ENCODE data around the gene GHITM. TPM values are rescaled to one million over a fixed set of nuclear protein-coding genes. Genes with fewer than 3 reads are reported as not detected.
"Not testable (repeated sequence)": the region's sequence is repeated elsewhere in the genome, so short reads cannot be mapped to it uniquely, and the experiment has no call there.

GHITM gene
- total RNA-seq, 1 donor from 2014 or later = 109 TPM

GRCh38 chr10:84171700-84172466 lies 32.6 kb downstream of the GHITM start:
- H3K4me1 ChIP-seq; intact Hi-C loops (cut with DNase I); H3K27ac ChIP-seq; H3K9me3 ChIP-seq; ATAC-seq; H3K27me3 ChIP-seq (ENCODE audit: low read depth); DNase-seq; H3K4me3 ChIP-seq; H3K36me3 ChIP-seq: not testable (repeated sequence)

GRCh38 chr10:84172467-84173356 lies 33.4 kb downstream of the GHITM start:
- no peaks in the 10 kb centered on the region for H3K36me3 ChIP-seq
- TF ChIP-seq, protein P1, sequence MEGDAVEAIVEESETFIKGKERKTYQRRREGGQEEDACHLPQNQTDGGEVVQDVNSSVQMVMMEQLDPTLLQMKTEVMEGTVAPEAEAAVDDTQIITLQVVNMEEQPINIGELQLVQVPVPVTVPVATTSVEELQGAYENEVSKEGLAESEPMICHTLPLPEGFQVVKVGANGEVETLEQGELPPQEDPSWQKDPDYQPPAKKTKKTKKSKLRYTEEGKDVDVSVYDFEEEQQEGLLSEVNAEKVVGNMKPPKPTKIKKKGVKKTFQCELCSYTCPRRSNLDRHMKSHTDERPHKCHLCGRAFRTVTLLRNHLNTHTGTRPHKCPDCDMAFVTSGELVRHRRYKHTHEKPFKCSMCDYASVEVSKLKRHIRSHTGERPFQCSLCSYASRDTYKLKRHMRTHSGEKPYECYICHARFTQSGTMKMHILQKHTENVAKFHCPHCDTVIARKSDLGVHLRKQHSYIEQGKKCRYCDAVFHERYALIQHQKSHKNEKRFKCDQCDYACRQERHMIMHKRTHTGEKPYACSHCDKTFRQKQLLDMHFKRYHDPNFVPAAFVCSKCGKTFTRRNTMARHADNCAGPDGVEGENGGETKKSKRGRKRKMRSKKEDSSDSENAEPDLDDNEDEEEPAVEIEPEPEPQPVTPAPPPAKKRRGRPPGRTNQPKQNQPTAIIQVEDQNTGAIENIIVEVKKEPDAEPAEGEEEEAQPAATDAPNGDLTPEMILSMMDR (IDR thresholded peaks at IDR 0.05) = no peak
- intact Hi-C loops (cut with DNase I) = no loop called here
- H3K27ac ChIP-seq = no peak overlapping the region
- DNase-seq (no peak), ATAC-seq (no peak)
- no peaks in the 10 kb centered on the region for H3K9me3 ChIP-seq
- H3K4me3 ChIP-seq = no peak overlapping the region
- no peaks in the 10 kb centered on the region for H3K27me3 ChIP-seq (ENCODE audit: low read depth)
- no peaks in the 10 kb centered on the region for H3K4me1 ChIP-seq

DNA sequence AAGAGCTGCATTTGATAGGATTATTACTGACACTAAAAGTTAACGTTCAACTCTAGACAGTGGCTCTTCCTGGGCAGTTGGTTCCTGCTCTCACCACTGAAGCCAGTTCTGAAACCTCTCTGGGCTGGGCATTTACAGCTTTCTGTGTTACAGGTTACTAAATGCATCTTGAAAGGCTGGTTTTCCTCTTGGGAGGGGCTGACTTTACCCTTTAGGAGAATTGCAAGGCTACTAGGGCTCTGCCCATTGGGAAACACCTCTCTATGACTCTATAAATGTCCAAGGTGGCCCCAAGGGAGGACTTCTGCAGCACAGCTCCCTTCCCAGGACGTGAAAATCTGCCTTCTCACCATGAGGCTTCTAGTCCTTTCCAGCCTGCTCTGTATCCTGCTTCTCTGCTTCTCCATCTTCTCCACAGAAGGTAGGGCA lies 34.2 kb downstream of the GHITM start, which contains the start of gene GPR15LG:
TSS of gene GPR15LG (plus strand) at position 301 of the 429 bp plus-strand sequence. CDS start at position 352, 51 bp downstream.
- DNase-seq = no peak
- Histone ChIP-seq H3K27ac (no peak within 1 kb of the TSS), H3K27me3 (ENCODE audit: low read depth) (no peaks in the 10 kb centered on the region), H3K9me3 (no peaks in the 10 kb centered on the region), H3K4me3 (no peak within 1 kb of the TSS), H3K36me3 (no peaks in the 10 kb centered on the region), H3K4me1 (no peaks in the 10 kb centered on the region)
- intact Hi-C loops (cut with DNase I) = no loop called here
- no peak for ATAC-seq
- TF ChIP-seq, protein P1 (IDR thresholded peaks at IDR 0.05) = no peak

GRCh38 chr10:84175436-84175835 lies 36.1 kb downstream of the GHITM start:
- H3K27me3 ChIP-seq (ENCODE audit: low read depth) = no peaks in the 10 kb centered on the region
- TF ChIP-seq, protein P1 (IDR thresholded peaks at IDR 0.05) = no peak
- DNase-seq = no peak
- H3K27ac ChIP-seq = no peak overlapping the region
- ATAC-seq = no peak
- no peaks in the 10 kb centered on the region for H3K9me3 ChIP-seq
- H3K36me3 ChIP-seq = no peaks in the 10 kb centered on the region
- no peak overlapping the region for H3K4me3 ChIP-seq
- intact Hi-C loops (cut with DNase I) = no loop called here
- H3K4me1 ChIP-seq = no peaks in the 10 kb centered on the region

GRCh38 chr10:84176351-84176750 lies 37.0 kb downstream of the GHITM start:
- TF ChIP-seq, protein P1 (IDR thresholded peaks at IDR 0.05) = no peak
- Histone ChIP-seq H3K4me3 (no peak overlapping the region), H3K4me1 (no peaks in the 10 kb centered on the region), H3K36me3 (no peaks in the 10 kb centered on the region), H3K27ac (no peak overlapping the region), H3K9me3 (no peaks in the 10 kb centered on the region), H3K27me3 (ENCODE audit: low read depth) (no peaks in the 10 kb centered on the region)
- intact Hi-C loops (cut with DNase I) = no loop called here
- ATAC-seq (no peak), DNase-seq (no peak)

All from lower lobe of right lung (tissue), 2 donors.